HG02798 (cell line): ENCODE measurements around the gene PTMA.
"Not testable (repeated sequence)": the region's sequence is repeated elsewhere in the genome, so short reads cannot be mapped to it uniquely, and the experiment has no call there.

Experiments
- ATAC-seq: cut with Tn5 transposase; IDR thresholded peaks from one replicate; pipeline ENCODE4 v1.9.1; 2021; ENCODE audit warnings: mild to moderate bottlenecking; ENCODE audit not compliant: unreplicated experiment, poor library complexity

The PTMA gene

DNA sequence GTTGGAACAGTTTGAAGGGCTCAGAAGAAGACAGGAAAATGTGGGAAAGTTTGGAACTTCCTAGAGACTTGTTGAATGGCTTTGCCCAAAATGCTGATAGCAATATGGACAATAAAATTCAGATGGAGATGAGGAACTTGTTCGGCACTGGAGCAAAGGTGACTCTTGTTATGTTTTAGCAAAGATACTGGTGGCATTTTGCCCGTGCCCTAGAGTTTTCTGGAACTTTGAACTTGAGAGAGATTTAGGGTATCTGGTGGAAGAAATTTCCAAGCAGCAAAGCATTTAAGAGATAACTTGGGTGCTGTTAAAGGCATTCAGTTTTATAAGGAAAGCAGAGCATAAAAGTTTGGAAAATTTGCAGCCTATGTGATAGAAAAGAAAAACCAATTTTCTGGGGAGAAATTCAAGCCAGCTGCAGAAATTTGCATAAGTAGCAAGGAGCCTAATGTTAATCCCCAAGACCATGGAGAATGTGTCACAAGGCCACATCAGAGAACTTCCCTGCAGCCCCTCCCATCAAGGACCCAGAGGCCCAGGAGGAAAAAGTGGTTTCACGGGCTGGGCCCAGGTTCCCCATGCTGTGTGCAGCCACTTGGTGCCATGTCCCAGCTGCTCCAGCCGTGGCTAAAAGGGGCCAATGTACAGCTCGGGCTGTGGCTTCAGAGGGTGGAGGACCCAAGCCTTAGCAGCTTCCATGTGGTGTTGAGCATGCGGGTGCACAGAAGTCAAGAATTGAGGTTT lies 40.0 kb downstream of the PTMA start:
- not testable (repeated sequence) for ATAC-seq

DNA sequence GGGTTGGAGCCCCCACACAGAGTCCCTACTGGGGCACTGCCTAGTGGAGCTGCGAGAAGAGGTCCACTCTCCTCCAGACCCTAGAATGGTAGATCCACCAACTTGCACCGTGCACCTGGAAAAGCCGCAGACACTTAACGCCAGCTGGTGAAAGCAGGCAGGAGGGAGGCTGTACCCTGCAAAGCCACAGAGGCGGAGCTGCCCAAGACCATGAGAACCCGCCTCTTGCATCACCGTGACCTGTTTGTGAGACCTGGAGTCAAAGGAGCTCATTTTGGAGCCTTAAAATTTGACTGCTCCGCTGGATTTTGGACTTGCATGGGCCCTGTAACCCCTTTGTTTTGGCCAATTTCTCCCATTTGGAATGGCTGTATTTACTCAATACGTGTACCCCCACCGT lies 40.7 kb downstream of the PTMA start:
- not testable (repeated sequence) for ATAC-seq

DNA sequence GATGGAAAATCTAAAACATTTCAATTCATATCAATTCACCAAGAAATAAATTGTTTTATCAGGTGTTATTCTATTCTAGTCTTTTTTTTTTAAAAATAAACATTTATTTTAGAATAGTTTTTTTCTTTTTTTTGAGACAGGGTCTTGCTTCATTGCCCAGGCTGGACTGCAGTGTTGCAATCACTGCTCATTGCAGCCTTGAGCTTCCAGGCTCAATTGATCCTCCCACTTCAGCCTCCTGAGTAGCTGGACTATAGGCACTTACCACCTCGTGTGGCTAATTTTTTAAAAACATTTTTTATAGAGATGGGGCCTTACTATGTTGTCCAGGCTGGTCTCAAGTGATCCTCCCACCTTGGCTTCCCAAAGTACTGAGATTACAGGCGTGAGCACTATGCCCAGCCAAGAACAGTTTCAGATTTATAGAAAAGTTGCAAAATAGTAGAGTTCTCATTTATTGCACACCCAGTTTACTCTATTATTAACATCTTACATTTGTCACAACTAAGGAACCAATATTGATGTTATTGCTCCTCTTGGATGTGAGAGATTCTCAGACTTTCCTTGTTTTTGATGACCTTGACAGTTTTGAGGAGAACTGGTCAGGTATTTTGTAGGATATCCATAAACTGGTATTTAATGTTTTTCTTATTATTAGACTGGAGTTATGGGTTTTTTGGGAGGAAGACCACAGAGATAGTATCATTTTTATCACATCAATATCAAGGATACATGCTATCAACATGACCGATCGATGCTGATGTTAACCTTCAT lies 42.9 kb downstream of the PTMA start:
- no peak for ATAC-seq

DNA sequence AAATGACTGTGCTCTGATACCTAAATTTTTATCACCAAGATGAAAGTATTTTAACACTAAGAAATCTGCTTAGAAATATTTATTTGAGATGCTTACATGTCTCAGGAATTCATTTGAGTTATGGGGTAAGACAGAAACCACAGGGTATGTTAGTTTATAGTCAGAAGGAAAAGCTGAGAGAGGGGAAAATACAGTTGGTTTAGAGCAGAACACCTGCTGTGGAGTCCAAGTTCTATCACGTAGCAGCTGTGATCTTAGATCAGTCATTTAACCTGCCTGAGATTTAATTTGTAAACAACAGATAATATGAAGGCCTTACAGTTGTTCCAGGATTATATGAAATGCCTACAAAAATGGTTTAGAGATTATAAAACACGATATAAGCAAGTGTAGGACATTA lies 43.7 kb downstream of the PTMA start:
- ATAC-seq, result no peak

DNA sequence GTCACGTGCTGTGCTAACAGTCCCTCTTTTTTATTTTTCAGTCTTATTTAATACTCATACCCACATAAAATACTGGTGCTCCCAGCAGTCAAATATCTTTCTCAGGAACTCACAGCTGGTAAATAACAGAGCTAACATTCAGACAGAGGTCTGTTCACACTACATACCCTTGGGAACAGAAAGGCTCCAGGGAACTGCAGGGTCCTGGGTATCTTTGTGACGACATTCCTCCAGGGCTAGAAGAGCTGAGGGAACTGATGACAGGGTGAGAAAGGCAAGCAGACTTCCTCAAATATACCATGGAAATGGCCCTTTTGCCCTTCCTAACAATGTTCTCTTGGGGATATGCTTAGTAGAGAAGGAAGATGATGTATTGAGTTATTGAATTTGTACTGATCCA lies 53.4 kb downstream of the PTMA start:
- no peak for ATAC-seq
